Activated CD4-positive, alpha-beta T cell treated with anti-CD3 and anti-CD28 coated beads, Interleukin-2, Interleukin-4, amounts not matched to agents 100 ng/mL and 50 ng/mL, durations not matched to agents 16 hours and 8 hours (primary cell): ENCODE results near the gene CORO7.
"Not testable (repeated sequence)": the region's sequence is repeated elsewhere in the genome, so short reads cannot be mapped to it uniquely, and the experiment has no call there.

Source experiments
- DNase-seq: peaks from one replicate; pipeline ENCODE4 v3.0.0-alpha.2; 2020; ENCODE audit warnings: low spot score

Gene CORO7

DNA sequence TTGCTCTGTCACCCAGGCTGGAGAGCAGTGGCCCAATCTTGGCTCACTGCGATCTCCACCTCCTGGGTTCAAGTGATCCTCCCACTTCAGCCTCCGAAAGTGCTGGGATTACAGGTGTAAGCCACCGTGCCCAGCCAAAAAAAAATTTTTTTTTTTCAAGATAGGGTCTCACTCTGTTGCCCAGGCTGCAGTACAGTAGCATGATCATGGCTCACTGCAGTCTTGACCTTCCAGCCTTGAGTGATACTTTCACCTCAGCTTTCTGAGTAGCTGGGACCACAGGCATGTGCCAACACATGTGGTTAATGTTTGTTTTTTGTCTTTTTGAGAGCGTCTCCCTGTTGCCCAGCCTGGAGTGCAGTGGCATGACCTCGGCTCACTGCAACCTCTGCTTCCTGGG is 63.6 kb downstream of the CORO7 start:
- DNase-seq = no peak

DNA sequence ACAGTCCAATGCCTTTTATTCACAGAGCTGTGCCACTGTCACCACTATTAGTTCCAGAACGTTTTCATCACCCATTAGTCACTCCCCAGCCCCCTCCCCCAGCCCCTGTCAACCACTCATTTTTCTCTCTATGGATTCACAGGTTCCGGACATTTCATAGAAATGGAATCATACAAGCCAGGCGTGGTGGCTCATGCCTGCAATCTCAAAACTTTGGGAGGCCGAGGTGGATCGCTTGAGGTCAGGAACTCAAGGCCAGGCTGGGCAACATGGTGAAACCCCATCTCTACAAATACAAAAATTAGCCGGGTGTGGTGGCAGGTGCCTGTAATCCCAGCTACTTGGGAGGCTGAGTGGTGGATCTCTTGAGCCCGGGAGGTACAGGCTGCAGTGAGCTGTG is 64.5 kb downstream of the CORO7 start:
- DNase-seq = no peak

DNA sequence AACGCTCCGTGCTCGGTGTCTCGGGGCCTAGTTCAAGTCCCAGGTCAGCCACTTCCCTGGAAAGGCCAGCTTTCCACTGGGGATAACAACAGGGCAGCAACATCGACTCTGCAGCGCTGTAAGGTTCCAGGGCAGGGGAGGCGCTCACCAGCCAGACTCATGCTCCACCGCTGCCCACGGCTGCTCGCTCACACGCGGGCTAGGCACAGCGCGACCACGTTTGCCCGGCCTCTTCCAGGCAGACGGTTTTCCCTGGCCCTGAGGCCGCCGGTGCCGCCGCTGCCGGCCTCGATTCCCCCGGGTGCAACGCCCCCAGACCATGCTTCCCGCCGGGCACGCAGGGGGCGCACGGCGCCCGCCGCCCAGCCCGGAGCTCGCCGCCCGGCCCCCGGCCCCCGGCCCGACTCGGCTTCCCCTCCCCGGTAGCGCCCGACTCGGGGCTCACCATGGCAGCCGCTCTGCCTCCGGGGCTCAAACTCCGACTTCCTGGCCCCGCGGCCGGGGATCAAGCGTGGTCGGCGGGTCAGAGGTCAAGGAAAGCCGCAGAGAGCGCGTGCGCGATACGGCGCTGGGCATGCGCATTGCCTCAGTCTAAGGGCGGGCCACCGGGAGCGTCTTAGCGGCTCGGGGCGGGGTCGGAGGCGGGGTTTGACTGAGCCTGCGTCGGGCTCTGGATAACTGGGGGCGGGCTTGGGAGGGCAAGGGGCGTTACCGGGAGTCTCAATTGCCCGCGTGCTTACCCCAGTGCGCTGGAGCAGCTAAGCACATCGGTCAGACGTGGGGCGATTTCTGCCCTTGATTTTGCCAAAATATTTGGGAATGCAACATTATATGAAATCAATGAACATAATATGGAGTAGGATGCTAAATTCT is 65.4 kb downstream of the CORO7 start, which contains the start of gene PAM16:
Gene PAM16 (minus strand): TSS at position 535 of the 873 bp plus-strand sequence. CDS start 87 bp downstream, at position 448.
- peak; percentile 99 for DNase-seq

DNA sequence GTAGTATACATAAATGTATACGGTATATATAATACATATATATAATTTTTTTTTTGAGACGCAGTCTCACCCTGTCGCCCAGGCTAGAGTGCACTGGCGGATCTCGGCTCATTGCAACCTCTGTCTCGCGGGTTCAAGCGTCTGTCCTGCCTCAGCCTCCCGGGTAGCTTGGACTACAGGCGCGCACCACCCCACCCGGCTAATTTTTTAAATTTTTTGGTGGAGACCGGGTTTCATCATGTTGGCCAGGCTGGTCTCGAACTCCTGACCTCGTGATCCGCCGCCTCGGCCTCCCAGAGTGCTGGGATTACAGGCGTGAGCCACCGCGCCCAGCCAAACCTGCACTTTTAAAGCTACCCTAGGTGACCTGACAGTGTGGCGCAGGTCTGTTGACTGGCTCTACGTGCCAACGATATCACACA is 66.0 kb downstream of the CORO7 start:
- DNase-seq = no peak

DNA sequence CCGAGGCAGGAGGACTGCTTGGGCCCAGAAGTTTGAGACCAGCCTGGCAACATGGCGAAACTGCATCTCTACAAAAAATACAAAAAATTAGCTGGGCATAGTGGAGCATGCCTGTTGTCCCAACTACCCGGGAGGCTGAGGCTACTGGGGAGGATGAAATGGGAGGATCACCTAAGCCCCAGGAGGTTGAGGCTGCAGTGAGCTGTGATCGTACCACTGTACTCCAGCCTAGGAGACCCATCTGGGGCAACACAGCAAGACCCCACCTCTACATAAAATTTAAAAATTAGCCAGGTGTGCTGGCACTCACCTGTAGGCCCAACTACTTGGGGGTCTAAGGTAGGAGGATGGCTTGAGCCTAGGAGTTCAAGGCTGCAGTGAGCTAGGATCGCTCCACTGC is 67.1 kb downstream of the CORO7 start:
- DNase-seq = no peak

DNA sequence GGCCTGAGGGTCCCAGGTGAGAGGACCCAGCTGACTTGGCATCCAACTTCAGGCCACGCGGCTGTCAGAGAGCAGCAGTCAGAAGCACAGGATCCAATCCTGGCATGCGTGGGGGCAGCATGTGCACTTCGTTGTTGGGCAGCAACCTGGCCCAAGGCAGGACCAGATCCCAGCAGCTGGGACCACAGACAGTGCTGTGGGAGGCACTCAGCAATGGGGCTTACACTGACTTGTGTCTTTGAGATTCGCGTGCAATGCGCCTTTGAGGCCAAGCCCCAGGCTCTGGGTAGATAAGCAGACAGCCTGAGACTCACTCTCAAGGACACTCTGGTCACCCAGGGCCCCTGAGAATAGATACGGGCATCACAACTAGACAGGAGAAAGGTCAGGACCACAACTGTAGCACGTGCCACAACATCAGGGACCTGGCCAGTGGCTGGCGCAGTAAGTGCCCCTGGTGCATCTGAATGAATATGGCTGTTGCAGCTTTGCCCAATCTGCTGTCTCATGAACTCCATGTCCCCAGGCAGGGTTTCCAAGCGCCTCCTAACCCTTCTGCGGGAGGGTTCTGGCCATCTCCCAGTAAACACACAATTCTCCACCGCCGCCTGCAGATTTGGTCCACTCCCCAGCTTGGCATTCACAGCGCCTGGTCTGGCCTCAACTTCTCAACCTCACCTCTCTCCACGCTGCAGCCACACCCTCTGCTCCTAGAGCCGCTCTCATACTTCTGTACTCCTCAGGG is 68.5 kb downstream of the CORO7 start:
- DNase-seq = no peak

DNA sequence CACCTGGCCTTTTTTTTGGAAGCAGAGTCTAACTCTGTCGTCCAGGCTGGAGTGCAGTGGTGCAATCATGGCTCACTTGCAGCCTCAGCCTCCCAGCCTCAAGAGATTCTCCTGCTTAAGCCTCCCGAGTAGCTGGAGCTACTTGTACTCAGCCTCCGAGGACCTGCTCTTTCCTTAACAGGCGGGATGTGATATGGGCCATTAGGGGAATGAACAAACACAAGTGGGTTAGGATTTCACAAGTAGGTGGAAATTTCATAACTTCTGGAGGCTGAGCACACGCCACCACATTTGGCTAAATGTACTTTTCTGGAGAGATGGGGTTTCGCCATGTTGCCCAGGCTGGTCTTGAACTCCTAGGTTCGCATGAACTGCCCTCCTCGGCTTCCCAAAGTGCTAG is 69.4 kb downstream of the CORO7 start:
- DNase-seq = no peak

DNA sequence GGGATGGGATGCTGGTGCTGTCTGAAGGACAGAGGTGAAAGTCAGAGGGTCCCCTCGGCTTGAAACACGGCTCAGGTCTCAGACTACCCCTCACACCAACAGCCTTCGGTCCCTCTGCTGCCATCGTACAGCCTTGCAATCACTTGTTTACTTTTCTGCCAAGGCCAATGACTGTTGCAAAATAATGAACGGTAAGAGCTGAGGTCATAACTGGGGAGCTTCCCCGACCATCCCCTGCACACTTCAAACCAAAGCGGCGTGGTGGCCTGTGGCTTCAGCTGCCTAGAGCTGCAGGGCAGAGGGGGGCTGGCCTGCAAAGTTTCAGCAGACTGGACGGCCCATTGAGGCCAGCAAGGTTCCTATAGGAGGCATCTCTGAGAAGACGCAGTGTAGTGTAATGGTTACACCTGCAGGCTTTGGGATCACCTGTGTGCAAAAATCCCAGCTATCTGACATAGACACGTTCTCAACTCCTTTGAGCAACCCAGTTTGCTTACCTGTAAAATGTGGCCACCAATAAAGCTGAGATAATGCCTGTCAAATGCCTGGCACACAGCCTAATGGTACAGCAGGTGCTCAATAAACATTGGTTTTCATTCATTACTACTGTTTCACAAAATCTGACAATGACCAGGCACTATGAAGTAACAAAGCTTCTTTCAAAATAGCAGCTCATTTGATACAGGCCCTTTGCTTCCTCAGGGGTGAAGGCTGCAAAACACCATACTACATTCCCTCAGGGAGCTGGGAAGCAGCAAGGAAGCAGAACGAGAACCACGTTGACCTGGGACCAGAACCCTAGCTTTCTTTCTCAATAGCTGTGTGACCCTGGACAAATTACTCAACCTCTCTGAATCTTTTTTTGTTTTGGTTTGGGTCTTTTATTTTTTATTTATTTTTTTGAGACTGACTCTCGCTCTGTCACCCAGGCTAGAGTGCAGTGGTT is 70.3 kb downstream of the CORO7 start:
- no peak for DNase-seq

DNA sequence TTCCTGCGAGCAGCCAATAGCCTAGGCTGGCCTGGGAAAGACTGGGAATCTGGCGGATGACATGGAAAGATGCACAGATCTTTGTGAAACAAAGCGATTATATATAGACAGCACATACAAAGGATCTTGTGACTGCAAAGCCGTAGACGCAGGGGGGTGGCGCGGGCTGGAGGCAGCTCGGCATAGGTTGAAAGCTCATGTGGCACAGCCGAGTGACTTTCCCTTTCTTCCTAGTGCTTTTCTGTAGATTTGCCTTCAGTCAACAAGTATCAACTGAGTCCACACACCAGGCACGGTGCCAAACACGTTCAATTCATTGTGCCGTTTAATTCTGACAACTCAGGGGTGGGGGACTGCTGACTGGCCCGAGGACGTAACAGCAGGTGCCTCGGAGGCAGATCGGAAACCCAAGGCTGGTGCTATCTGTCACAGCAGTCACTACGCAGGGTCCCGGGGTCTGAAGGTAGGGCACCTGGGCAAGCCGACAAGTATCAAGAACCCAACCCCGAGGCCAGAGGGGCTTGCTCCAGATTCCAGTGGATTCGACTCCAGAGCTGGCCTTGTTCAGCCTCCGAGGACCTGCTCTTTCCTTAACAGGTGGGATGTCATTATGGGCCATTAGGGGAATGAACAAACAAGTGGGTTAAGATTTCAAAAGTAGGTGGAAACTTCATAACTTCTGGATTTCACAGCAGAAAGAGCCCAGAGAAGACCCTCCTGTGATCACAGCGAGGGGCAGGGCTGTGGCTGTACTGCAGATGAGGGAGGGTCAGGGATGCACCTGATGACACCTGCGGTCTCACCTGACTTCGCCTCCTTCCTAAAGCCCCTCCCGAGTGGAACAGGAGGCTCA is 71.2 kb downstream of the CORO7 start:
- no peak for DNase-seq

DNA sequence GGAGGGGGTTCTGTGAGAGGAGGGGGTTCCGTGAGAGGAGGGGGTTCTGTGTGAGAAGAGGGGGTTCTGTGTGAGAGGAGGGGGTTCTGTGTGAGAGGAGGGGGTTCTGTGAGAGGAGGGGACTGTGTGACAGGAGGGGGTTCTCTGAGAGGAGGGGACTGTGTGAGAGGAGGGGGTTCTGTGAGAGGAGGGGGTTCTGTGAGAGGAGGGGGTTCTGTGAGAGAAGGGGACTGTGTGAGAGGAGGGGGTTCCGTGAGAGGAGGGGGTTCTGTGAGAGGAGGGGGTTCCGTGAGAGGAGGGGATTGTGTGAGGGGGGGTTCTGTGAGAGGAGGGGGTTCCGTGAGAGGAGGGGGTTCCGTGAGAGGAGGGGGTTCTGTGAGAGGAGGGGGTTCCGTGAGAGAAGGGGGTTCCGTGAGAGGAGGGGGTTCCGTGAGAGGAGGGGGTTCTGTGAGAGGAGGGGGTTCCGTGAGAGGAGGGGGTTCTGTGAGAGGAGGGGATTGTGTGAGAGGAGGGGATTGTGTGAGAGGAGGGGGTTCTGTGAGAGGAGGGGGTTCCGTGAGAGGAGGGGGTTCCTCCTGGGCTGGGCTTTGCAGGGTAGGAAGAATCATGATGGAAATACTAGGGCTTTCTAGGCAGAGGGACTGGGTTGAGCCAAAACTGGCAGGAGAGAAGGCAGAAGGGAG is 72.0 kb downstream of the CORO7 start:
- not testable (repeated sequence) for DNase-seq

DNA sequence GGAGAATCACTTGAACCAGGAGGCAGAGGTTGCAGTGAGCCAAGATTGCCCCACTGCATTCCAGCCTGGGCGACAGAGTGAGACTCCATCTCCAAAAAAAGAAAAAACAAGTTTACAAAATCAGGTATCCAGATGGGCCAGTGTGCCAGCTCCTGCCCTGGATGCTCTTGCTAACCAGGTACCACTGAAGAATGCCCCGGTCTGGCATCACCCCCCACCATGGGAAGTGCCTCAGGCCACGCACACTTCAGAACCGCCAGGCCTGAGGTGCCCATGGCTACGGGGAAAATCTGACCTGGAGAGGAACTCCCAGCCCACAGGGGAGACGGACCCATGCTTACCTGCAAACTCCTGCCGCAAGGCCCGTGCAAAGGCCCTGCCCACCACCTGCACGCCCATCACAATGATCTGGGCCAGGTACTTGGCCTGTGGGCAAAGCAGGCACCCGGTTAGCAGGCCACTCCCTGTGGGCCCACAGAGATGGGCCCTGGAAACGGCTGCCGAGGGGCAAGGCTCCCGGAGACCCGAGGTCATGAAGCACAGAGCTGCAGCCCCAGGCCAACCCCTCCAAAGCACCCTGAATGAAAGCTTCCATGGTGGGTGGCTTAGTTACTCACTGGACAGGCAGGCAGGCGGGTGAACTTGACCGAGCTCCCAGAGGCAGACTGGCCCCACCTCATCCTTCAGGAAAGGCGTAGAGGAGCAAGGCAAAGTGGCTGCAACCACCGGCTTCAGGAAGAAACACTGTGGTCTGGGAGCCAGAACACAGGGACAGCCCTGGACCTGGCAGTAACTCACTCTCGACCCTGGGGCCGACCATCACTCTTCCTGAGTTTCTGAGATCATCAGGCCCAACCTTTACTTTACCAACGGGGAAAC is 73.3 kb downstream of the CORO7 start:
- DNase-seq = no peak

DNA sequence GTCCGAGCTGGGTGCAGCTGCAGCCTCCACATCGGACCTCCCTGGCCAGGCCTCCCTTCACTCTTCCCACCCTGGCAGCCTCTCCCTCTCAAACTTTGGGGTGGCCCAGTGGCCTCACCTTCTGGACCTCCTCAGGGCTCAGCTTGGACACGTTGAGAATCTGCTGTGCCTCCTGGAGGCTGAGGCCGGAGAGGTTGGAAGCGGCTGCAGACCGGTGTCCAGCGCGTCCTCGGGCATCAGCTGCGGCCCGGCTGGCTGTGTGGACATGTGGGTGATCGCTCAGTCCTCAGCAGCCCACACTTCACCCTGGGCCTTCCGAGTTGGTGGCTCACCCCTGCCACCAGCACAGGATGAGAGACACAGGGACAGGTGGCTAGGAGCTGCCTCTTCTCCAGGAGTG is 75.1 kb downstream of the CORO7 start:
- no peak for DNase-seq

DNA sequence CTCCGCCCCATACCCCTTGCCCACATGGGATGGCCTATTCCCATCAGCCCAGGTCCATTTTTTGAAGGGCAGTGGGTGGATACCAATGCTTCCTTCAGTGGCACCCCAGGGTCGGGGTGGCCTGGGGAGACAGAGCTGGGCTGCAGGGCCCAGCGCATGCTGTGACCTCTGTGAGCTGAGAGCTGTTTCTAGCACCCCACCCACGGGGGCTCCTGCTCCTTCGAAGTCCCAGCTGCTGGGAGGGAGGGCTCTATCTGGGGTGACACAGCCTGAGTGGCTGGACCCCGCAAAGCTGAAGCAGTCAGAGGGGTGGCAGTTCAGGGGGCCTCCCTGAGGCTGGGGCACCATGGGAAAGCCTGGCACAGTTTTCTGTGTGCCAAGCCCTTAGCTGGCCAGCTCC is 76.0 kb downstream of the CORO7 start:
- no peak for DNase-seq

DNA sequence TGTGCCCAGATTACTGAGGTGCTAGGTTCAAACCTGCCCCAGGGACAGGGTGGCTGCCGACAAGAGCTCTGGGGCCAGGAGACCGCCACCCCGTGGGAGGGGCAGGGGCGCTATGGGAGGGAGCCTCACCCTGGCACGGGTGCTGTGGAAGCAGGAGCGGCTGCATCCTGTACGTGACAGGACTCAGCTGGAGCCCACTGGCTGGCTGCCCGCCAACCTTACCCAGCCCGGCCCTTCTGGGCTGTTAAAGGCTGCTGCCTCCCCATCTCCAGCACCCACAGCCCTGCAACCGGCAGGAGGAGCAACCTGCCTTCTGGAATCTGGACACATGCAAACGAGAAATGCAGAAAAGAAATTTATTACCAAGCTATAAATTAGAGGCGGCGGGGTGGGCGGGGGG is 76.5 kb downstream of the CORO7 start:
- no peak for DNase-seq

DNA sequence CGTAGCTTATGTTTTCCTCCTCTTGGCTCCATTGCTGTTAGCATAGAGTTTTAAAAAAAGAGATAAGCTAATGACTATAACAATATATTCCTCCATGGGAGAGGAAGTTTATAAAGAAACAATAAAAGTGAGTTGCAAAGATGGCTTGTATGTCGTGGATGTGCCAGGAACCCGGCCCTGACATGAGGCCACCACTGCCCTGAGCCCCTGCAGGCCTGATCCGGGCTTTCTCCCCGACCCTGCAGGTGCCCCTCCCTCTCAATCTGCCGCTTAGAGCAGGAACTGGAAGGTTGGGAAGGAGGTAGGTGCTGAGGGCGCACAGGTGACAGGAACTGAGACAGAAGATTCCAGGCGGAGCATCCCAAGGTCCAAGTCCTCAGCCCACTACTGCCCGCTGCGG is 76.9 kb downstream of the CORO7 start:
- no peak for DNase-seq

DNA sequence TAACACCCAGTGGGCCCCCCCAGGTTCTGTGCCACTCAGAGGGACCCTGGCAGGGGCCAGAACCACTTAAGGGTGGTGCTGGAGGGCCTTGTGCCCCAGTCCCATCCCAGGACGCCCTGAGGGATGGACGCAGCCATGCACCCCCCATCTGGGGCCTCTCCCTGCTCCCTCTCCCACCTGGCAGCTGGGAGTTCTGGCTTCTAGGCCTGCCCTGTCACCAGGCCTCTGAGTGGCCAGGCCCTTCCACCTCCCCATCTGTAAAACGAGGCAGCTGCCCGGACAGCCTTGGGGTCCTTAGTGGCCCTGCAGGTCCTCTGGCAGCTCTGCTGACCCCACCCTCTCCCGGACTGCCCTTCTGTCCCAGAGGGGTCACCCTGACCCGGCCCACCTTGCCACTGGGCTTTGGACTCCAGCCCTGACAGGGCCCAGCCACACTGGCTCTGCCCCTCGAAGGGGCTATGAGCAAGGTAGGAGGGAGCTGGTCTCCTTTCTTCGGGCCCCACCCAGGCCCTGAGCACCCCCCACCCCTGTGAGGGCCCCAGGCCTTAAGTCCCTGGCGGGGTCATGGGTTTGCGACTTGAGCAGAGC is 77.6 kb downstream of the CORO7 start:
- DNase-seq = no peak

DNA sequence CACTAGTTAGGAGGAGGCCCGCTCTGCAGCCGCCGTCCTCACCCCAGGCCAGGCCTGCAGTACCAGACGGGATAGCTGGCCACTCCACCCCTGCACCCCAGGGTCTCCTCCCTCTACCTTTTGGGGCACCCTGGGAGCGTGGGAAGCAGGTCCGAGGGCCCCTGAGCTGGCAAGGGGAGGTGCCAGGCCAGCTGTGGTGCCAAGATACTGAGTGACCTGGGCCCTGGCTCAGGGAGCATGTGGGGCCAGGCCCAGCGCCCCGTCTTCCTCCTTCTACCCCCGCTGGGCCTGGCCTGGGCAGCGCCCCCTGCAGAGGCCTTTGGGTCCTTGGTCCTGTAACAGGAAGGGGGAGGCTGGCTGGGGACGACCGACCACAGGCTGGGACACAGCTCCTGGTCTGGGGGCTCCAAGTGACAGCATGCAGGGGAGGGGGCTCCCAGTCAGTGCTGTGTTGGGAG is 78.2 kb downstream of the CORO7 start:
- DNase-seq = no peak

DNA sequence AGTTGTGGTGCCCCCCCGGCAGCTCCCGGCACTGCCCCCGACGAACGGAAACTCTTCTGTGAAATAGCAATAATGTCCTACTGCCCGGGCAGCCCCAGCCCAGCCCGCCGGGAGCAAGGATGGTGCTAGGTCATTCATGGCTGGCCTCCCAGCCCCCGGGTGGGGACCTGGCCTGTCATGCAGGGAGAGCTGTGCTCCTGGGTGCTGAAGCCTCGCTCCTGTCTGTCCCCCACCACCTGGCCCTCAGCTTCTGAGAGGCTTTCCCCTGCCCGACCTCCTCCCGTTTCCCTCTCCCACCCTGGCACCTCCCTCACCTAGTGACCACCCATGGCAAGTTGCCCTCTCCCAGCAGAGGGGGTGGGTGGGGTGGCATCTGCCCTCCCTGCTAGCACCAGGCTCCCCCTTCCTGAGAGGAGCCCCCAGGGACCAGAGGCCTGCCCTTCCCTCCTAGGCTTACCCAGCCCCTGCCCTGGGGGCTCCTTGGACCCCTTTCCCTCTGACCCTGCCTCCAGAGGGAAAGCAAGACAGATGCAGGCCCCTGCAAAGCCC is 78.8 kb downstream of the CORO7 start:
- DNase-seq = no peak
